Mammary epithelial cell (primary cell): ENCODE results near the gene RPN1.

Source experiments
- CTCF ChIP-seq, 2 donors: IDR thresholded peaks in 1 of 2; conservative IDR thresholded peaks in 1 of 2; 2 replicates each; pipeline ENCODE4 v1.5.1; 2011 to 2012; ENCODE audit warnings: inconsistent platforms in 2 of 2, low read length in 2 of 2, mild to moderate bottlenecking in 2 of 2, control low read depth in 1 of 2, low read depth in 1 of 2; ENCODE audit not compliant: insufficient read depth in 1 of 2; ENCODE audit errors: extremely low read depth in 1 of 2
- EZH2 ChIP-seq: IDR thresholded peaks from 2 replicates; pipeline ENCODE4 v1.6.1; 2012; ENCODE audit warnings: low read length, inconsistent platforms, borderline replicate concordance

DNA sequence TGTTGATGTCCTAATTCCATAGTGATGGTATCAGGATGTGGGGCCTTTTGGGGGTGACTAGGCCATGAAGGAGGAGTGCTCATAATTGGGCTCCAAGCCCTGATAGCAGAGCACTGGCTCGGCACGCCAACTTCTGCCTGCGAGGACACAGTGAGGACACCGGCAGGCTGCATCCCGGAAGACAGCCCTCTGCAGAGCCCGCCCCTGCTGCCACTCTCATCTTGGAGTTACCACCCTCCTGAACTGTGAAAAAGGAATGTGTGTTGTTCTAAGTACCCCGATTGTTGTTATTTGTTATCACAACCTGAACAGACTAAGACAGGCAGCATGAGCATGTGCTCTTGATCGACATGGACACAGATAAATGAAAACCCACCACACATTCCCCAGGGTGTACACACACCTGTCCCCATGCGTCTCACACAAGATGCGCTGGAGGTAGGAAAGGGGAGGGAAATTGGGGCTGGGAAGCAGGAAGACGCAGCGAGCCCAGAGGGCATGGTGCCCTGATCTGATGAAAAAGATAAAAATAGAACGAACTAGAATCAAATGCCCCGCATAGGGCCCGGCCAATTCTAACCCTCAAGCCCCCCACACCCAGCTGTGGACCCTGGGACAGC is 40.1 kb downstream of the RPN1 start:
- no peak for TF ChIP-seq CTCF (conservative IDR thresholded peaks at IDR 0.05 in 1 of 2, IDR thresholded peaks at IDR 0.05 in 1 of 2; ENCODE audit: extremely low read depth in 1 of 2, insufficient read depth in 1 of 2, low read depth in 1 of 2, low read length in 2 of 2)
- TF ChIP-seq EZH2: no peak
